Hematopoietic multipotent progenitor cell treated with erythropoietin and hydrocortisone succinate and interleukin-3 and kit ligand, for 8 days (in vitro differentiated cells): ENCODE results near the gene FGD5.

ENCODE experiments used
- DNase-seq: peaks from one replicate; pipeline ENCODE4 v3.0.0-alpha.2; 2015

FGD5 gene

DNA sequence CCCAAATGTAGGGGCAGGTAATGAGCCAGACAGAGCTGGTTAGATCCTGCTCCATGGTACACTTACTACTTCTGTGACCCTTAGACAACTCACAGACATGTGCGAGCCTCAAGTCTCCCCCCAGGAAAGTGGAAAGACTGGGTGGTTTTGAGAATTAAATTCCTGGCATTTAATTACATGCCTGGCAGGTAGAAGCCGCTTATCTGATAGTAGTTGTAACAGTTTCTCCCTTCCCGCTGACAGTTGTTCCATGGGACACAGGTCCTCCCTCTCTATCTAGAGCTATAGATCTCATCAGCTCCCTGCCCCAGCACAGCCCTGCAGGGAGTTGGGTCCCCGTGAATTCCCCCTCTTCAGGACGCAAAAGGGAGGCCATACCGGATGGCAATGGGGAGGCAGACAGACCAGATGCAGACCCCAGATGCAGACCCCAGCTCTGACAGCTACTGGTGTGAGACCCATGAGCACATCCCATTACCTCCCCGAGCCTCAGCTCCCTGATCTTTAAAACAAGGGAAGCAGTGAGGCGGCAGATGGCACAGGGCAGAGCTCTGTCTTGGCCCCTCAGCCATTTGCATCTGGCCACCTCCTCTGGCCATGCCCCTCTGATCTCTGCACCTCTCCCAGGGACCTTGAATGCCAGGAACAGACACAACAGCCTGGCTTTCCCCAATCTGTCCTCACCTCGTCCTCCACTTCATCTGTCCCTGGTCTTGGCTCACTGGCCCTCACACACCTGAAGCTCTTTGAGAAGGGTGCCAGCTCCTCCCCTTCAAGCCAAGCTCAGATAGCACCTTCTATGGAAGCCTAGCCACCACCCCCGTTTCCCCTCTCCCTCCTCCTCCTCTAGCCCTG lies 94.5 kb downstream of the FGD5 start:
- no peak for DNase-seq

DNA sequence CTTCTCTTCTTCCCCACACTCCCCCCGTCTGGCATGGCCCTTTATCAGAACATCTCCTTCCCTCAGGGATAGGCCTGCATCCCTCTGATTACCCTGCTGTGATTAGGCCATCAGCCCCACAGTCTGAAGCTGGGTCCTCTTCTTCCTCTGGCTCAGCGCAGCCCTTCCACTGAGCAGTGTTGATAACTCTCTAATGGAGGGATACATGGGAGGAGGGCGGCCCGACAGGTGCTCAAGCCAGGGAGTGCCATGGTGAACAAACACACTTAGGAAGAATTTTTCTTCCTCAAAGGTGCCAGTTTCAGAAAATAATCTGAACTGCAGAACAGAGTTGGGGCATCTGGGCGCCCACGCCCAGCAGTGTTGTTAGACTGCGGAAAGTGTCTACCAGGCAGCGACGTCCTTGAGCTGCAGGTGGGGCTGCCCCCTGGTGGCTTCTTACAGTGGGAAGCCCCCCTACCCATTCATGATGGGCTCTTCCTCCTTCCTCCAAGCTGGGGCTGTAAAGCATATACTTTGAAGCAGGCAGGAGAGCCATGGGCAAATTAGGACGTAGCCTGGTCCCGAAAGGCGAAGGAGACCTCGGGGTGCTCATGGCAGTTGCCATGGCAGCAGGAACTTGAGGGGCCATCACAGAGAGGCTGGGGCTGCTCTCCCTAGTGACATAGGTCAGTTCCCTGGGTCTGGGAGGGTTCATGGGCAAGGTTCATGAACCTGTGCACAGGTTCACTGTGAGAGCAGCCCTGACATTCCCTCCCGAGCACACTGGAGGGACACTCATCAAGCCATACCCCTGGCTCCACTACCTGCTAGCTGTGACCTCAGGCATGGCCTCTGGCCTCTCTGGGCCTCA lies 95.4 kb downstream of the FGD5 start:
- DNase-seq: no peak

DNA sequence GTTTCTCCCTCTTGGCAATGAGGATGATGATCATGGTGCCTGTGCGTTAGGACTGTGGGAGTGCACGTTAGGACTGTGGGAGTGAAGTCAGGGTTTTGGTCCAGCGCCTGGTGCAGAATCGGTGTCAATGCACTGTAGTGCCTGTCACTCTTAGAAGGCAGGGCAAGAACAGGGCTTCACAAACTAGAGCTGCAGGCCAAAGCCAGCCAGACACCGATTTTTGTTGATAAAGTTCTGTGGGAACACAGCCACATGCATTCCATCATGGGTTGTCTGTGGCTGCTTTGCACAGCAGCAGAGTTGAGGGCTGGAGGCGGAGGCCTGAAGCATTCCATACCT lies 96.0 kb downstream of the FGD5 start:
- DNase-seq: no peak

DNA sequence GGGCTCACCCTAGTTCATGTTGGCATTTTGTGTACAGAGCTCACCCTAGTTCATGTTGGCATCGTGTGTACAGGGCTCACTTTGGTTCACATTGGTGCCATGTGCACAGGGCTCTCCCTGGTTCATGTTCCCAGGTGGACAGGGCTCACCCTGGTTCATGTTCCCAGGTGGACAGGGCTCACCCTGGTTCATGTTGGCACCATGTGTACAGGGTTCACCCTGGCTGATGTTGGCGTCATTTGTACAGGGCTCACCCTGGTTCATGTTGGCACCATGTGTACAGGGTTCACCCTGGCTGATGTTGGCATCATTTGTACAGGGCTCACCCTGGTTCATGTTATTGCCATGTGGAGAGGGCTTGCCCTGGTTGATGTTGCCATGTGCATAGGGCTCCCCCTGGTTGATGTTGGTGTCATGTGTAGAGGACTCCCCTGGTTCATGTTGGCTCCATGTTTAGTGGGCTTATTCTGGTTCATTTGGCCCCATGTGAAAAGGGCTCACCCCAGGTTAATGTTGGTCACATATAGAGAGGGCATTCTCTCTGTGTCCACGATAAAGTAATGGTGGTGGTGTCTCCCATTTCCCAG lies 97.0 kb downstream of the FGD5 start:
- no peak for DNase-seq

DNA sequence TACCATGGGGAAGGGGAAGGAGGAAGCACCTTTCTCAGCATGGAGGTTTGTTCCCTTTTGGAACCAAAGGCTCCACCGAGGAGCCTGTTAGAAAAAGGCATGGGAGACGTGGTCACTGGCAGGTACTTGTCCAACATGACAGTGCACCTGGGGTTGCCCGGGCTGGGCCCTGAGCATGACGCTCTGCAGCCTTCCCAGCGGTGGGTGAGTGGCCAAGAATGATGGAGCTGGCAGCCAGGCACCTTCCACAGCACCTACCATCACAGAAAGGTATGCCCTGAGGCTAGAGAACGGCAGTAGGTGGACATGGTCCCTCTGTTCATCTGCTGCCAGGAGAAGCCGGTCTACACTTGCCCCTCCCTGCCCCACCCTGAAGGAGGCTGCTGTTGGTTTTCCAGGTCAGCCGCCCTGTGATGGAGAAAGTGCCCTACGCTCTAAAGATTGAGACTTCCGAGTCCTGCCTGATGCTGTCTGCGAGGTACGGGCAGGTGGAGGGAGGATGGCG lies 99.6 kb downstream of the FGD5 start:
- no peak for DNase-seq

DNA sequence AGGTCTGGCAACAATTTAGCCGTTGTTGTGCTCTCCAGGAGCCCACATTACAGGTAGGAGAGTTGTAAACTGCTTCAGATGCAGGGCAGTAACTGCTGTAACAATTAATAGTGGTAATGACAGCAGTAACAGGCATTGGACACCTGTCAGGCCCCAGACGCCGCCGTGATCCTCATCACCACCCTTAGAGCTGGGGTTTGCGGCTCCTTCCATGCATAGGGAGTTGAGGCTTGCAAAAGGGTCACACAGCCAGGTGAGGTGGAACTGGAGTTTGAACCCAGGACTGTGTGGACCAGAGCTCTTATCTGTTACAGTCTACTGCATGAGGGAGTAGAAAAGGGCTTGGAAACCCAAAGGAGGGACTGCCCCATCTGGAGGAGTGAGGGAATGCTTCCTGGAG lies 101.8 kb downstream of the FGD5 start:
- no peak for DNase-seq

DNA sequence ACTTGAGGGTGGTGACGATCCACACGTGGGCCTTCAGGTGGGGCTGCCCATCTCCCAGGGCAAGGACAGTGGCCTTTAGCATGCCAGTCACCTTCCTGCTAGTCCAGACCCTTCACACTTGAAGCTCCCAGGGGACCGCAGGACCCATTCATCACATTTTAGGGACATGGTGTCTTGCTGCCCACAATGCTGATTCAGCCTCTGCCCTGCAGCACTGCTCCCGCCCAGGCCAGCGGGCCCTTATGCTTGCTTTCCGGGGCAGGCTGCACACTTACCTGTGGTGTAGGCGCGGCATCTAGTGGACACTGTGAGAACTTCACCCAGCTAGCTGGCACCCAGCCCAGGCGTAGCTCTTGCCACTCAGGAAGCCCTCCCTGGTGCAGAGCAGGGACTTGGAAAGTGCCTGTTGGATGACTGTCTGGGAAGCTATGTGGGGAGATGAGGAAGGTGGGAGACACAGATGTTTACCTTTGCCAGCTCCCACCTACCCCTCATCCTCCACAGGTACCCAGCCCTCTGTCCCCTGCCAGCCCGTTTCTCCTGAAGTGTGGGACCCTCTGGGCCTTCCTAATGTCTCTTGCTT lies 102.4 kb downstream of the FGD5 start:
- peak; percentile 80 for DNase-seq

DNA sequence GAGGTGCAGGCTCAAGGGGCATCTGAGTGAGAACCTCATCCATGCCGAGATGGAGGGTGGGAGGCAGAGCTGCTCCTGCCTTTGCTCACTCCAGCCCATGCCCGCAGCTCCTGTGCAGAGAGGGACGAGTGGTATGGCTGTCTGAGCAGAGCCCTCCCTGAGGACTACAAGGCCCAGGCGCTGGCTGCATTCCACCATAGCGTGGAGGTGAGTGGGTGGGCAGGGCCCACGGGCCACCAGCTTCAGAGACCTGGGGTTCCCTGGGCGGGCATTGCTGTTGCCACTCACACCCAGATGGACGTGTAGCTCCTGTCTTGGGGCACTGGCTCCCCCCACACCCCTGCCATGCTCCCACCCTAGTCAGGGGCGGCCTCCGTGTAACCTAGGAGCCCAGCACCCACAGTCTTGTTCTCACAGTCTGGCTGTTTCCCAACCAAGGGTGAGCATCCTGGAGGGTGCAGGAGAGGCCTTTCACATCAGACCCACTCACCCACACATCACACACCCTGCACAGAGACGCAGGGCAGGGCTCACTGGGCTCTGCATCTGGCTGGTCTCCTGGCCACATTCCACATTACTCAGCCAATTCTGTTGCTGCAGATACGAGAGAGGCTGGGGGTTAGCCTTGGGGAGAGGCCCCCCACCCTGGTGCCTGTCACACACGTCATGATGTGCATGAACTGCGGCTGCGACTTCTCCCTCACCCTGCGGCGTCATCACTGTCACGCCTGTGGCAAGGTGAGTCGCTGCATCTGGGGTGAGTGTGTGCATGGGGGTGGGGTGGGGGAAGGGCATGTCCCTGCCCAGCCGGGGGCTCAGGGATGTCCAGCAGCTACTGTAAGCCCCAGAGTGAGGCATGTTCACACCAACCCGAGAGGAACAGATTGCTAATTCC lies 103.3 kb downstream of the FGD5 start:
- no peak for DNase-seq

DNA sequence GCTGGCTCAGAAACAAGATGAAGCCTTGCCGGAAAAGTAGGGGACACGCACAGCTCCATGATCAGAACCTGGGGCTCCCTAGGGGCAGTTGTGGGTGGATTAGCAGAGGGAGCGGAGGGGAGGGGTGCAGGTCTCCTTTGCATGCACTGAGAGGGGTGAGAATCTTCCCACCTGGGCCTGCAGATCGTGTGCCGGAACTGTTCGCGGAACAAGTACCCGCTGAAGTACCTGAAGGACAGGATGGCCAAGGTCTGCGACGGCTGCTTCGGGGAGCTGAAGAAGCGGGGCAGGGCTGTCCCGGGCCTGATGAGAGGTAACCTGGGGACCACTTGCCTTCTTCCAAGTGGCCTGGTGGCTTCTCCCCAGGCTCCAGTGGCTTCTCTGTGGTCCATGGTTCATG lies 104.1 kb downstream of the FGD5 start:
- no peak for DNase-seq

DNA sequence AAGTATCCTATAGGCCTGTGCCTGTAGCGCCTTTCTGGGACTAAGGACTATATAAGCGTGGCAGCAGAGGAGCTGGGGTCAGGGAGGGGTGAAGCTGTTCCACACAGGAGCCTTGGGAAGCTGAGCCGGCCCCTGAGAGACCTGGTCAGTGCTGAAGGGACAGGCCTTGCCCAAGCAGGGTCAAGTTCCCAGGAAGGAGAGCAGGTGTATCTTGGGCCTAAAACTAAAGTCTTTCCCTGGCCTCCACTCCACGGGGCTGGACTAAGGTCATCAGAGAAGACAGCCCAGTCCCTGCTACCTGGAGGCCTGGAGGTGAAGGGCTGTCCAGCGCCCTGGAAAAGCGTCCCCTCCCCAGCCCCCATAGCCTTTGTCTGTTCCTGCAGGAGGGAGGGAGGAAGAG lies 104.7 kb downstream of the FGD5 start:
- DNase-seq: no peak

DNA sequence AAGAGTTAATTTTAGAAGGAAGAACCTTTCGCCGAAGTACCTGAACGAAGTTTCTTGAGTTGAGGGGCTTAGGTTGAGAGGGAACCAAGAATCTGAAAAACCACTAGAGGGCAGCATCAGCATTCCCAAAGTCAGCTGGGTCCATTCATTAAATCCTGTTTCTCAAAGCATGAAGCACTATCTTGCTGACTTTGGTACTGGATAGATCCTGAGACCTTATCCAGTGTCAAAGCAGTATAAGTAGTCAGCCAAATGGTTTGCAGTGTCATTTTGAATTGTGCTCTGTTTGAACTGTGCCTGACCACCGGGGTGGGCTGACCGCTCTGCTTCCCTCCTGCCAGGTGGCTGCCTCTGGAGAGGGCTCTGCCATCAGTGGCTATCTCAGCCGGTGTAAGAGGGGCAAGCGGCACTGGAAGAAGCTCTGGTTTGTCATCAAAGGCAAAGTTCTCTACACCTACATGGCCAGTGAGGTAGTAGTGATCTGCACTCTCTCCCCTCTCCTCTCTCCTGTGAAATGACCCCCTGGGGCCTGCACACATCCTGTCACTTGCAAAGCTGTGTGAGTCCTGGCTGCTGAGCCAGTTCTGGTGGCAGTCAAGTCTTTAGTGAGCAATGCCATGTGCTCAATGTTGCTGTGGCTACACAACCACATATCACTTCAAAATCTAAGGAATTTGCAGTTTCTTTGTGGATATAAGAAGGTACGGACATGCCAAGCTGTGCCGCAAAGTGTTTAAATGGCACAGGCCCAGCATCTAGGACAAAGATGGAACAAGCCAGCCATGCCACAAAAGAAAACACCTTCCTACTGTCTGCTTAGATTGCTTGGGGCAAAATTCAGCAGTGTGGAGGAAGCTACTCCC lies 107.2 kb downstream of the FGD5 start:
- DNase-seq: peak; percentile 72

DNA sequence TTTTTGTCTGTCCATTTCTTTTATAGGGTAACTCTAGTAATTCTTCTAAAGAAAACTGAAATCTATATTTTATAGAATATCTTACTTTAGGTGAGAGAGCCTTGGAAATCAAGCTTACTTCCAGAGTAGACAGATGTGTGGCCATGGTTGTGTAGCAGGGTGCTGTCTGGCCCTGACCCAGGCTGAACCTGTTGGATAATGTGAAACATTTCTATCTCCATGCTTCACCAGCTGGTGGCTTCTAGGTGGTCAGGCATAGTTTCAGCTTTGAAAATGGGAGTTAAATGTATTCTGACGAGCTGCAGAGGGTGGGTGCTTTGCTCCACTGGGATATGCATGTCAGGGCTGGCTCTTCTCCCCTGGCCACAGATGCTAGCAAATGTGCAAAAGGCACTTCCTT lies 107.8 kb downstream of the FGD5 start:
- no peak for DNase-seq

DNA sequence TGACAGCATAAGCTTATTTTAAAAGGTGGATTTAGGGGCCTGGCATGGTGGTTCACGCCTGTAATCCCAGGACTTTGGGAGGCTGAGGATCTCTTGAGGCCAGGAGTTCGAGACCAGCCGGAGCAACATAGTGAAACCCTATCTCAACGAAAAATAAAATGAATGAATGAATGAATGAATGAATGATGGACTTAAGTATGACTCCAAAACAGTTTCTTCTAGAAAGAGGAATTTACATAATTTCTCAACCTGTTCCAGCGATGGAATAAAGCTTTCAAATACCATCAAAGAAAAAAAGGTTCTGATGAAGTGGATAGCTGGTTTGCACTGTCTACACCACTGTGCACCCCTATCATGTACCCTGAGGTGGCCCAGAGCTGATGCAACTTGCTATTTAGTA lies 108.5 kb downstream of the FGD5 start:
- DNase-seq: no peak

DNA sequence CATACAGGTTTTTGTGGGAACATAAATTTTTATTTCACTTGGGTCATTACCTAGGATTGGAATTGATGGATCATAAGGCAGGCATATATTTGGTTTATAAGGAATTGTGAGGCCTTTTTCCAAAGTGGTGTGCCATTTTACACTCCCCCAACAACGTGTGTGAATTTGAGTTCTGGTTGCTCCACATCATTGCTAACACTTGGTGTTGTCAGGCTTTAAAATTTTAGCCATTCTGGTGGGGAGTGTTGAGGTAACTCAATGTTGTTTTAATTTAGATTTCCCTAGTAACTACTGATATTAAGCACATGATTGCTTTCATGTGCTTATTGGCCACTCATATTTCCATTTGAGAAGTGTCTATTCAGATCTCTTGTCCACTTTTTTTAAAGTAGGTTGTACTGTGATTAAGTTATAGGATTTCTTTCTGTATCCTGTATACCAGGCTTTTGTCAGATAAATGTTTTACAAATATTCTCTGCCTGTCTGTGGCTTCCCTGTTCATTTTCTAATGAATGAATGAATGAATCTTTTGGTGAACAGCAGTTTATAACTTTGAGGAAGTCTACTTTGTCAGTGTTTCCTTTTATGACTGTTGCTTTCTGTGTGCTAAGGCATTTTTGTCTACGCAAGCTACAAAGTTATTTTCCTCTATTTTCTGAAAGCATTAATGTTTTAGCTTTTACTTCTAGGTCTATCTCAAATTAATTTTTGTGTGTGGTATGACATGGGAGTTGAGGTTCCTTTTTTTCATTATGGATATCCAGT lies 110.7 kb downstream of the FGD5 start:
- no peak for DNase-seq

DNA sequence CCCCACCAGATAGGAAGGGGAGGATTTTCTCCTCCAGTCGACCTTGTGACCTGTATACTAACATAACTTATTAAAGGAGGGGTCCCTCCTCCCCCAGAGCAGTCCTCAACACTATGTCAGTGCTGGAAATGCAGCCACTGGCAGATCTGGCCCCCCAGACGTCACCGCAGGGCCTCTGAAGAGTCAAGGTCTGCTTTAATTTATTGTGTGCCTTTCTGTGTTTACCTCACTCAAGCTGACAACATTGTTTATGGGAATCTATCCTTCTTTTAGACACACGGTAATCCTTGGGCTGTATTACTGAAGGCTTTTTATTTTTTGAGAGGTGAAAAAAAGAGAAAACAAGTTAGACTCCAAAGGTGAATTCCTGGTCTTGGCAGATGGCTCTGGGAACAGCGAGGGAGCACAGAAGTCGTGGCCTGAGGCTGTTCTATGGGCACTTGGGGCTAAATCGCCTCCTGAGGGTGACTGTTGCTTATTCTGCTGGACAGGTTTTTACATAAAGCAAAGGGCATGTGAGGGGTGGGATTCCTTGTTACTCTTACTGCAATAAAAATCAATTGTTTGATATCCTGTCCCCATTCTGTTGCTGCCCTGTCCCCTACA lies 115.2 kb downstream of the FGD5 start:
- DNase-seq: no peak

DNA sequence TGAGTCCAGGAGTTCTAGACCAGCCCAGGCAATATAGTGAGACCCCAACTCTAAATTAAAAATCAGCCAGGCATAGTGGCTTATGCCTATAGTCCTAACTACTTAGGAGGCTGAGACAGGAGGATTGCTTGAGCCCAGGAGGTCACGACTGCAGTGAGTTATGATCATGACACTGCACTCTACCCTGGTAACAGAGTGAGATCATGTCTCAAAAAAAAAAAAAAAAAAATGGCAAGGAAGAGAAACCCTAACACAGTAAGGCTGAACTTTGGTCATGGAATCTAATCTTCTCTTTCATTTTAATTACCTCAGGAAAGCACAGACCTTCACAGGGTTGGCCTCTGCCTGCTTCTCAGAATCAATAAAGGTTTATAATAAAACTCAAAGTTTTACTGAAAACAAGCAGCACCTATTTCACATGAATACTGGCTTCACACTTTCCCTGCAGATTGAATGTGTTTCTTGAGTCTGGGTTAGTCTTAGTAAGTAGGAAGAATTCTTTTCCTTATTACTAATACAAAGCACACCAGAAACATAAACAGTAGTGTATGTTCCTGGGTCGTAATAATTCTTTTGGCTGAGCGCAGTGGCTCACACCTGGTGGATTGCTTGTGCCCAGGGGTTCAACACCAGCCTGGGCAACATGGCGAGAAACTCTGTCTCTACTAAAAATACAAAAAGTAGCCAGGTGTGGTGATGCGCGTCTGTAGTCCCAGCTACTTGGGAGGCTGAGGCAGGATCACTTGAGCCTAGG lies 117.0 kb downstream of the FGD5 start:
- no peak for DNase-seq

DNA sequence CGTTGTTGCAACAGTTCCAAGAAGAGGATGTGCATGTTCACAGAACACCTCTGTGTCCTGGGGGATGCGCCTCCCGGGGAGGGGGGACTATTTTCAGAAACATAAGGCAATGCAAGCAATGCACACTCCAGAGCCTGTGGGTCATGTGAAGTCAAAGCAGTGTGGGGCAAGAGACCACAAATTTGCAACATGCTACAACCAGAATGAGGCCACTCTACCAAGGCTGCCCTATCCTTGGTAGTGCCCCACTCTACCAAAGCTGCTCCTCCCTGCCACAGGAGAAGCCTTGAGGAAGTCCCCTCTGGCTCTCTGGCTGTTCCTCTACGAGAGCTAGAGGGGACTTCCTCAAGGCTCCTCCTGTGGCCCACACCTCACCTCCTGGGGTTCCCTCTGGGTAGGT lies 120.2 kb downstream of the FGD5 start:
- DNase-seq: no peak

DNA sequence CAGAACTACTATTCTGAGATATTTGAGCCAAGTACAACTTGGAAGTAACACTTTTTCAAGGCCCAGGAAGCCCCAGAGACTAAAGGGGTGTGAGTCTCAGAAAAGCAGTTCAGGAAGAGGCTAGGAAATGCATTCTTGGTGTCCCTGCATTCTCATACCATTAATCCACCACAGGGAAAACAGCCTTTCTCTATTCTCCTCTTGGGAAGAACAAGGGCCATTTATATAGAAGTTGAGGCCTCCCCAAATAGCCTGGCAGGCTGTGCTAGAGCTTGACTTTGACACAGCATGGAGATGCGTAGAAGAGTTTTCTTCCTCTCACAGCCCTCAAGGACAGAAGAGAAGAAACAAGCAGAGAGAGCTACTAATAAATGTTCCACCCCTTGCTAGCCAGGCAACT lies 123.1 kb downstream of the FGD5 start:
- no peak for DNase-seq

DNA sequence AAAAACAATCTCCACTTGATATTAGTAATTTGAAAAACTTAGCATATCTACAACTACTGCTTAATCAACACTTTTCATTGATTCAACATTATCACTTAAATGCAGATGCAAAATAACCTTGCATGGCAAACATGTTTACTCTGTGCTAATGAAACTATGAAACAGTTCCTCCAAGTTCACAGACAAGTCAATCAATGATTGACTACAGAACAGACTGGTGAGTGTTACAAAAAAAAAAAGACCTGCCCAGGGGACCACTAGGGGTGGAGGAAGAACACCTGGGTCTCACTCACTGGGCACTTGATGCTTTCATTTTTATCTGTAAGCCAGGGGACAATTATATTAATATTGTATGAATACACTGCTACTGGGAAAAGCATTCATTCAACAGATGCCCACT lies 124.3 kb downstream of the FGD5 start:
- DNase-seq: no peak
